T47D (cell line): ENCODE data around the gene AK3.
"Not testable (repeated sequence)": the region's sequence is repeated elsewhere in the genome, so short reads cannot be mapped to it uniquely, and the experiment has no call there.

Experiments
- DNase-seq, 2 experiments: peaks; one replicate each; pipeline versions ENCODE4 v3.0.0 to v3.0.0-alpha.2; 2011 to 2012; ENCODE audit warnings: low read depth in 1 of 2, low spot score in 1 of 2
- JUND ChIP-seq: IDR thresholded peaks from 2 replicates; pipeline ENCODE4 v1.6.1; 2012; ENCODE audit warnings: low read depth
- in situ Hi-C: cut with HindIII; loops from 2 replicates; pipeline ENCODE4 v1.10.0; 2016; ENCODE audit warnings: low sequenced_read_pairs, low pct_unique_long_range_greater_than_20kb

The AK3 gene

DNA sequence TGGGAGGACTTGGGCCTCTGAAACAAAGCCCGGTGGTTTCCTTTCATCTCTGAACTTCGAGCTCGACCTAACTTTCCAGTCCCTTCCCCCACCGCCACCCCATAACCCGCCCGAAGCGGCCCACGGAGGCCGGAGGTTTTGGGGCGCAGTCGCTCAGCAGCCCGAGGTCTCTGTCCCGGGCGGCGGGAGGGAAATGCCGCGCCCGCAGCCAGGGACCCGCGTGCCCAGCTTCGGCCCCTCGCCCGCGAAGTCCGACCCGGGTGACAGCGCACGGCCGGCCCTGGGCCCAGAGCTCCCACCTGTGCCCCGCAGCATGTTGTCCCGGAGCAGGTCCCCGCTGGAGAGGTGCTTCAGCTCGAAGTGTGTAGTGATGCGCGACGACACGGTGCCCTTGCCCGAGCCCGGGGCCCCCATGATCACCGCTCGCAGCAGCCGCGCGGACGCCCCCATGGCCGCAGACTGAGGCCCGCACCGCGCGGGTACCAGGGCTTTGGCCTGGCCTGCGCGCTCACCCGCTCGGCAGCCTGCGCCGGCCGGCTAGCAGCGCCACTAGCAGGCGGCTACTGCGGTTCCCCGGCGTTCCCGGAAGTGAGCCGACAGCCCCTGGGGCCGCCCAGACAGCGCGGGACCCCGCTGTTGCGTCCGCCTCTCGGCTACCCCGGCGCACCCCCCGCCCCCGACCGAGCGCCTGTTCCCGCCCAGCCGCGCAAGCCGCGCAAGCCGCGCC lies at the start of gene AK3:
Gene AK3, minus strand, starts transcription at position 565 of the 727 bp plus-strand sequence. Its CDS starts 115 bp downstream, at position 450.
- DNase-seq, result peak; percentile 81 to 84
- no peak for TF ChIP-seq JUND
- in situ Hi-C loops, result no loop called here

DNA sequence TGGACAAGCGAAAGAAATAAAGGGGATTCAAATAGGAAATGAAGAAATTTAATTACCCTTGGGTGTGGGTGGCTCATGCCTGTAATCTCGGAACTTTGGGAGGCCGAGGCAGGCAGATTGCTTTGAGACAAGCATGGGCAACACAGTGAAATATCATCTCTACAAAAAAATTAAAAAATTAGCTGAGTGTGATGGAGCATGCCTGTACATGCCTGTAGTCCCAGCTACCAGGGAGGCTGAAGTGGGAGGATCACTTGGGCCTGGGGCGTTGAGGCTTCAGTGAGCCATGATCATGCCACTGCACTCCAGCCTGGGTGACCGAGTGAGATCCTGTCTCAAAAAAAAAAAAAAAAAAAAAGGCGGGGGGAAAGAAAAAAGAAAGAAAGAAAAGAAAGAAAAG lies 47.7 kb upstream of the AK3 start:
- in situ Hi-C loops, result no loop called here
- no peak for TF ChIP-seq JUND
- no peak for DNase-seq

DNA sequence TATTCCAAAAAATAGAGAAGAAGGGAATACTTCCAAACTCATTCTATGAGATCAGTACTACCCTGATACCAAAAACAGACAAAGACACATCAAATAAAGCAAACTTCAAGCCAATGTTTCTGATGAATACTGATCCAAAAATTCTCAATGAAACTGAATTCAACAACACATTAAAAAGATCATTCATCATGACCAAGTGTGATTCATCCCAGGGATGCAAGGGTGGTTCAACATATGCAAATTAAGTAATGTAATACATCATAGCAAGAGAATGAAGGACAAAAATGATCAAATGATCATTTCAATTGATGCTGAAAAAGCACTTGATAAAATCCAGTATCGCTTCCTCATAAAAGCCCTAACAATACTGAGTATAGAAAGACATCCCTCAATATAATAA lies 46.9 kb upstream of the AK3 start:
- DNase-seq, result no peak
- TF ChIP-seq JUND, result no peak
- in situ Hi-C loops, result no loop called here

DNA sequence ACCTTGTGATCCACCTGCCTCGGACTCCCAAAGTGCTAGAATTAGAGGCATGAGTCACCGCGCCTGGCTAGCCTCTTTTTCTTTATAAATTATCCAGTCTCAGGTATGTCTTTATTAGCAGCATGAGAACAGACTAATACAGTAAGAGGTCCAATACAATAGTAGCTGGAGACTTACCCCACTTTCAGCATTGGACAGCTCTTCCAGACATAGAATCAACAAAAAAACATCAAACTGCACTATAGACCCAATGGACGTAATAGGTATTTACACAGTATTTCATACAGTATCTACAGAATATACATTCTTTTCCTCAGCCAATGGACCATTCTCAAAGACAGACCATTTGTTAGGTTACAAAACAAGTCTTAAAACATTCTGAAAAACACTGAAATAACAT lies 45.6 kb upstream of the AK3 start:
- no peak for TF ChIP-seq JUND
- in situ Hi-C loops, result no loop called here
- DNase-seq, result no peak

DNA sequence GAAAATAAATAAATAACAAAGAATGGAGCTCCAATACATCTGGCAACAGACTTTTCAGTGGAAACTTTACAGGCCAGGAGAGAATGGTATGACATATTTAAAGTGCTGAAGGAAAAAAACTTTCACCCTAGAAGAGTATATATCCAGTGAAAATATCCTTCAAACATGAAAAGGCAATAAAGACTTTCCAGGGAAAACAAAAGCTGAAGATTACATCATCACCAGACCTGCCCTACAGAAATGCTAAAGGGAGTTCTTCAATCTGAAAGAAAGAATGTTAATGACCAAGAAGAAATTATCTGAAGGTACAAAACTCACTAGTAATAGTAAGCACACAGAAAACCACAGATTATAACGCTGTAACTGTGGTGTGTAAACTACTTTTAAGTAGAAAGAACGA lies 43.4 kb upstream of the AK3 start:
- in situ Hi-C loops, result no loop called here
- no peak for TF ChIP-seq JUND
- DNase-seq, result no peak

DNA sequence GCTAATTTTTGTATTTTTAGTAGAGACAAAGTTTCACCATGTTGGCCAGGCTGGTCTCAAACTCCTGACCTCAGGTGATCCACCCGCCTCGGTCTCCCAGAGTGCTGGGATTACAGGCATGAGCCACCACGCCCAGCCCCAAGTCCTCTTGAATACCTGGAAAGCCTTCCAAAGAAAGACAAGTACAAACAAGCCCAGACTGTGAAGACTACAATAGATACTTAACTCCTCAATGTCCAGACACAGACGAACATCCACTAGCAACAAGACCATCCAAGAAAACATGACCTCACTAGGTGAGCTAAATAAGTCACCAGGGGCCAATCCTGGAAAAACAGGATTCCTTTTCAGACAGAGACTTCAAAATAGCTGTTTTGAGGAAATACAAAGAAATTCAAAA lies 42.2 kb upstream of the AK3 start:
- DNase-seq, in situ Hi-C loops: not testable (repeated sequence)

- no peak for DNase-seq
- in situ Hi-C loops, result no loop called here
- no peak for TF ChIP-seq JUND
Measured at GRCh38 chr9:4781408-4781807, 40.4 kb upstream of the AK3 start.

- no peak for TF ChIP-seq JUND
- DNase-seq, result no peak
- in situ Hi-C loops, result no loop called here
Measured at GRCh38 chr9:4780651-4781050, 39.6 kb upstream of the AK3 start.

DNA sequence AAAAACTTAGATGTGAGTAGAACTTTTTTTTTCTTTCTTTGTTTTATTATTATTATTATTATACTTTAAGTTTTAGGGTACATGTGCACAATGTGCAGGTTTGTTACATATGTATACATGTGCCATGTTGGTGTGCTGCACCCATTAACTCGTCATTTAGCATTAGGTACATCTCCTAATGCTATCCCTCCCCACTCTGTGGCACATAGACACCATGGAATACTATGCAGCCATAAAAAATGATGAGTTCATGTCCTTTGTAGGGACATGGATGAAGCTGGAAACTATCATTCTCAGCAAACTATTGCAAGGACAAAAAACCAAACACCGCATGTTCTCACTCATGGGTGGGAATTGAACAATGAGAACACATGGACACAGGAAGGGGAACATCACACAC lies 34.0 kb upstream of the AK3 start:
- in situ Hi-C loops, DNase-seq: not testable (repeated sequence)

GRCh38 chr9:4774209-4774608 lies 33.2 kb upstream of the AK3 start:
- TF ChIP-seq JUND, result no peak
- in situ Hi-C loops, result no loop called here
- DNase-seq, result no peak

GRCh38 chr9:4771788-4772187 lies 30.8 kb upstream of the AK3 start:
- no peak for TF ChIP-seq JUND
- in situ Hi-C loops, result no loop called here
- no peak for DNase-seq

GRCh38 chr9:4769321-4770080 lies 28.5 kb upstream of the AK3 start:
- in situ Hi-C loops, result no loop called here
- TF ChIP-seq JUND, result no peak
- no peak for DNase-seq

- in situ Hi-C loops, result no loop called here
- no peak for TF ChIP-seq JUND
- no peak for DNase-seq
Measured at GRCh38 chr9:4768681-4769080, 27.7 kb upstream of the AK3 start.

- no peak for TF ChIP-seq JUND
- no peak for DNase-seq
- in situ Hi-C loops, result no loop called here
Measured at GRCh38 chr9:4764033-4764432, 23.0 kb upstream of the AK3 start.
